ENCODE data around the gene NOP9. TPM values are rescaled to one million over a fixed set of nuclear protein-coding genes. Genes with fewer than 3 reads are reported as not detected.

The NOP9 gene
- total and polyA plus RNA-seq, 9 of the 15 experiments (the other 6 are each of a cell fraction or from before 2014, with no cell fraction given): 1.0 to 27.9 (median 15.1) TPM

- no TSS peak for BruUV-seq (replicated peaks)
- FAIRE-seq (no peak), ATAC-seq (no peak), DNase-seq (ENCODE audit: extremely low read depth in 1 of 4, low spot score in 3 of 4) (no peak)
- Histone ChIP-seq H3K4me1 (replicated peaks in 1 of 2; ENCODE audit: control insufficient read depth in 2 of 2, insufficient read depth in 2 of 2, low read length in 2 of 2) (peaks cover 0 to 35% of the 10 kb centered on the region in 2 experiments; a peak in 3 of 5 replicates), H4K20me1 (replicated peaks; ENCODE audit: control insufficient read depth, insufficient read depth, low read length) (no peaks in the 10 kb centered on the region), H2AFZ (ENCODE audit: low read depth, low read length) (no peak overlapping the region), H3K79me2 (ENCODE audit: control insufficient read depth, insufficient read depth, low read length) (no peaks in the 10 kb centered on the region), H3K4me3 (no peak overlapping the region), H3K9me3 (replicated peaks; ENCODE audit: control insufficient read depth, insufficient read depth, low read depth, low read length) (no peaks in the 10 kb centered on the region), H3K27me3 (ENCODE audit: control insufficient read depth in 2 of 2, insufficient read depth in 2 of 2, low read length in 2 of 2) (no peaks in the 10 kb centered on the region), H3K9ac (ENCODE audit: insufficient read depth in 1 of 2, low read depth in 2 of 2, low read length in 2 of 2) (peak overlapping the region in 1 of 2 experiments; percentile 58; a peak in 2 of 4 replicates), H3K36me3 (ENCODE audit: control insufficient read depth, insufficient read depth, low read length) (no peaks in the 10 kb centered on the region), H3K27ac (ENCODE audit: extremely low read depth, low read depth, low read length) (no peak overlapping the region), H3K4me2 (ENCODE audit: insufficient read depth, low read length) (no peak overlapping the region), H3K9me1 (ENCODE audit: control insufficient read depth, insufficient read depth, low read length) (no peaks in the 10 kb centered on the region)
- CTCF ChIA-PET (ENCODE audit: low intra/inter-chr PET ratio): no interaction called here
- TF ChIP-seq E2F3 (CRISPR knock-in tag; IDR thresholded peaks at IDR 0.05) (no peak), ZSCAN32 (CRISPR knock-in tag; IDR thresholded peaks at IDR 0.05) (no peak), NFATC3 (IDR thresholded peaks at IDR 0.05) (no peak), ZFP91 (CRISPR knock-in tag; IDR thresholded peaks at IDR 0.05) (no peak), GATA2 (CRISPR knock-in tag; IDR thresholded peaks at IDR 0.05) (no peak), JUN (IDR thresholded peaks at IDR 0.05; ENCODE audit: borderline replicate concordance, low read depth, low read length) (no peak), JUN (CRISPR knock-in tag; IDR thresholded peaks at IDR 0.05; ENCODE audit: borderline replicate concordance) (no peak), ZBTB12 (CRISPR knock-in tag; IDR thresholded peaks at IDR 0.05) (no peak), CHD4 (IDR thresholded peaks at IDR 0.05; ENCODE audit: insufficient read depth, insufficient replicate concordance, low read depth, low read length, poor library complexity, severe bottlenecking) (no peak)
- POLR2A ChIA-PET: interaction anchor here (0.6 to 0.7 kb wide), 2 partner anchors 180 to 469 kb away, joined by 3 read pairs; no protein-coding TSS in a partner anchor
- intact Hi-C loops (cut with micrococcal nuclease): no loop called here
- 63% methylated on average over 6 of the region's 6 CpGs for WGBS (ENCODE audit: insufficient coverage, low coverage, missing lambda C conversion rate)
- in situ Hi-C loops (cut with MboI): no loop called here
Observed at GRCh38 chr14:24264298-24264697, 35.4 kb upstream of the NOP9 start.
